Activated CD4-positive, alpha-beta T cell treated with anti-CD3 and anti-CD28 coated beads, Interleukin-2, amount 50 U/mL, for 4 hours (primary cell): ENCODE measurements around the gene DNAAF8.
A peak's percentile ranks its signal among the peaks of the same experiment; 100 is the strongest.

Experiments
- DNase-seq, 2 experiments: peaks; one replicate each; pipeline ENCODE4 v3.0.0-alpha.2; 2020

Gene DNAAF8

DNA sequence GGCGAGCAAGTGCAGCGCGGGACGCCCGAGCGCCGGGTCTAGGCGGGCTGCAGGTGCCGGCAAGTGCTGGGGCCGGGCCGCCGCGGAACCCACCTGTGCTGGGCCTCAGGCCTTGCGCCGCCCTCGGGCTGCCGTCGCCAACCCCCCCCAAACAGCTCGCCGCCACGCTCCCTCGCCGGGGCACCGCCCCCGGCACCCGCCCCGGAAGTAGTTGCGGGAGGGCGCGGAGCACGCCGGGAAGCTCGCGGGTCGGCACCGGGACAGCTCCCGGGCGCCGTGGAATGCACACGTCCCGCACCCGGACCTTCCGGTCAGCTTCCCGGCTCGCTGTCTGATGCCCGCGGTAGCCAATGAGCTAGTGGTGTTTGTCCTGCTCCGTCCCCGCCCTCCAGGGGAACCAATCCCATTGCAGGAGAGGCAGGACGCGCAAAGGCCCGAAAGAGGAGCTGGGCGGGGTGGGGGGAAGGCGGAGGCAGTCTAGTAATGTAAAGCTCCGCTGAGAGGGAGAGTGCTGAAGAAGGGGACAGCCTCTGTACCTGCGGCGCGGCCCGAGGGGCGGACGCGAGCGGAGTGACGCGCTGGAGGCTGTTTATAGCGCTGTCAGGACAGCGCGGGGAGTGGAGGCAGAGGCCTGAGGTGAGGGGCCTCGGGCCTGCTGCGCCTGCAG lies at the start of gene DNAAF8, which contains the start of gene ANKS3:
Gene DNAAF8 (plus strand): TSS at position 475 of the 667 bp plus-strand sequence. CDS start 1,978 bp downstream, outside the sequence.
Gene ANKS3 (minus strand): TSS at position 209 of the 667 bp plus-strand sequence. CDS start 4,122 bp downstream, outside the sequence.
- DNase-seq = peak; percentile 65

DNA sequence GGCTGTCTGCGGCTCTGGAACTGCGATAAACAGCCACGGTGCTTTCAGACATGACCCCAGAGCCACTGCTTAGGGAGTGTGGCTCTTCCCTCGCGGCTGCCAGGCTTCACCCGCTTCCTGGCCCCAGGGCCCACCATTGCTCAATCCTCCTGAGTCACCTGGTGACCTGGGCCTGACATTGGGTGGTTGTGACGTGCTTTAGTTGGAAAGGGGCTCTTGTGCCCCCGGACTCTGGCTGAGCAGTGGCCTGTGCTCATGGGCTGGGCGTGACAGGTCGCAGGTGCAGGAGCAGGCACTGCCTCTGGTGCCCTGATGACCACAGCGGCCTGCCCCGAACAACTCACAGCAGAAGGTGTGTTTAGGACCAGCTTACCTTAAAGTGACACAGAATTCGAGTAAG lies 49.6 kb upstream of the DNAAF8 start:
- DNase-seq = no peak

DNA sequence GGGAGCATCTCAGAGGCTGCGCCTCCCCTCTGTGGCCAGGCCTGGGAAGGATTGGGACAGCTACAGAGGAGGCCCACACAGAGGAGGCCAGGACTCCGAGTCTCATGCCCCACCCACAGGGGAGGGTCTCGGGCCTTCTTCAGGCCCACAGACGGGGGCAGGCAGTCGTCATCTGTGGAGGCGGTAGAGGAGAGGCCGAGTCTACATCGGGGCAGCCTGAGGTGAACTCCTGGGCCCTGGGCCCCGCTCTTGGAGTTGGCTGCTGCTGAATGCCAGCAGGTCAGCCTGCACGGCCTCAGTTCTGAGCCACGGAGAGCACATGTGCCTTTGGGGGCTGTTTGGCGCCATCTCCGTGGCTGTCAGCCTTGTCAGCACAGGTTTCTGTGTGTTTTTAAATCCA lies 49.0 kb upstream of the DNAAF8 start:
- no peak for DNase-seq

DNA sequence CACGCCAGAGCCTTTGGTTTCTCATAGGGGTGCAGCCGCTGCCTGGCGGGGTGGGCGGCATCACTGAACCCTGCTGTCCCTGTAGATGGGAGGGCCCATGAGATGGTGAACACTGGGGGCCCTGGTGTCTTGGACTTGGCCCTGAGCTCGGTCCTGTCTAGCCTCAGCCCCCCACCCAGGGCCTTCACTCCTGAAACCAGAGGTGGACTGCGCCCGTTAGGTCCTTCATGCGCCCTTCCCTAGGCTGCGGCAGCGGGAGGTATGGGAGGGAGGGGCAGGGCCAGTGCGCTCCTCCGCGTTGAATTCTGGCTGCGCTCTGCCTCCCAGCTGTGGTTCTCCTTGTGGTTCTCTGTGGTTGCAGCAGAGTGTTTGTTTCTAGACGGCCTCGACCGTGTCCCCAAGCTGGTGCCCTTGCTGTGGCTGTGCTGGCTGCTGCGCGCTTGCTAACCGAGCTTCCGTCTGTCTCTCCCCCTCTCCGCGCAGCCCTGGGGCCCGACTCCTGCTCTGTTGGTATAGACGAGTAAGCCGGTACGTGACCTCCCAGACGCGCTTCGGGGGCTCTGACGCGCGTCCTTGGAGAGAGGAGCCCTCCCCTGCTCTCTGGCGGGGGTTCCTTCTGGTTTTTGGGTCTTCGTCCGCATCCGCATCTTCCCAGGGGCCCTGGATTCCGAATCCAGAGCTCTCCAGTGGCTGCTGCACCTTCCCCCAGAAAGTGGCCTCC lies 48.4 kb upstream of the DNAAF8 start:
- DNase-seq = no peak

DNA sequence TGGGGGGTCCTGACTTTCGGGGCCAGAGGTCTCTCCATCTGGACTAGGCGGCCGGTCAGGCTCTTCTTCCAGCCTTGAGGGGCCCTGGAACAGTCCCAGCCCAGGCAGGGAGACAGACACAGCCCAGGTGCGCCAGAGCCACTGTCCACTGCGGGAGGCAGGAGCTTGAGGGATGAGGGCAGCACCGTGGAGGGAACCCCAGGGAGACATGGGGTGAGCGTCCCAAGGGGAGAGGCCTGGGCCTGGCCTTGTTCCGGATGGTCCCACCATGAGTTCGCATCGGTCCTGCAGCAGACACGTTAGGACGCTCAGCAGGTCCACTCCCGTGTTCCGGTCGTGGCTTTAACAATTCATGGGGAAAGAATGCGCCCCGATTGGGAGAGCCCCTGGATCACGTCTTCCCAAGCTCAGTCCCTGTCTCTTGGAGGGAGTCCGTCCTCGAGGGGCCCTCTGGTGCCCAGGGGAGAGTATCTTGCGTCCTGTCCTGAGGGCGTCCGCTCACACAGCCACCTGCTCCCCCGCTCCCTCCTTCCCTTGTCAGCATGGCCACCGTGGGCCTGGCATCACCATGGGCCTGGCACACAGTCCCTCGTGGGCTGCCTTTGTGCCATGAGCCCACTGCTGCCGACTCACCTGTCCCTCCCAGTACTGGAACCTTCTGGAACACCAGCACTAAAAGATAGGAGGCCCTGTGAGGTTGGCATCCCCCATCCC lies 47.7 kb upstream of the DNAAF8 start:
- no peak for DNase-seq

DNA sequence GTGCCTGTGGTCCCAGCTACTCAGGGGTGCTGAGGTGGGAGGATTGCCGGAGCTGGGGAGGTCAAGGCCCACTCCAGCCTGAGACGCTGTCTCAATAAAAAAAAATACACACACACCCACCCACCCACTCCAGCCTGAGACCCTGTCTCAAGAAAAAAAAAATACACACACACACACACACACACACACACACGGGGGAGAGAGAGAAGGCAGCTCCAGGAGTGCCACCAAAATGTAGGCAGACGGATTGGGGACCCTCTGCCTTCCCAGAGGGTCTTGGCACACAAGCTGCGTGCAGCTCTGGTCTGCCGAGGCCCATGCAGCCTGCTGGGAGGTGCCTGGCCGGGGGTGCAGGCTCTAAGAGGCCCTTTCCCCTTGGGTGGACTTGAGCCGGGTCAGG lies 46.9 kb upstream of the DNAAF8 start:
- no peak for DNase-seq

DNA sequence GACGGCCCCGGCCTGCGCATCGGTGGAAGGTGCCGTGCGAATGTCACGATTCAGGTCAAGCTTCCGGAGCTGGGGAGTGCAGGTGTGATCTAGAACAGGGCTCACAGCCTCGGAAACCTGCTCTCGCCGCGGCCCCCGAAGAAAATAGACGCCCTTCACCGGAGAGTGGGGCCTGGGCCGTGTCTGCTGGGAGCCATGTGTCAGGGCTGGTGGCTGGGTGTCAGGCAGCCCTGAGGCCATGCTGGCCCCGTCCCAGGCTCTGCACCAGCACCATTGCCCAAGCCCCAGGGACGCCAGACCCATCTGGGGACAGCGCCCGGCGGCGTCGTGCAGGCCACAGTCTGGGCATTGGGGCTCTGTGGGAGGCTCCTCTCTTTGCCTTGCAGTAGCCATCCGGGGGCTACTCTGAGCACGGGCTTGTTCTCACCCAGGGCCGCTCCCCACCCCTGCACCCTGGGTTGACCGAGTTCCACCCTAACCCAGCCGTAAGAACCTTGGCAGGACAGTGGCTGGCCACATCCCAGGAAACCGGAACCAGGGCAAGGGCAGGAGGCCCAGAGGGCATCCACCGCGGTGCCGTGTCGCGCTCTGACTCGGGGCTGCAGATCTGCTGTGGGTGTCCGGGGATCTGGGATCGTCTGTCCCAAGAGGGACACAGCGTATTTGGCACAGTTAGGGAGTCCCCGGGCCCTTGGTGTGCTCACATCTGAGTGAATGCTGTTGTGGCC lies 46.2 kb upstream of the DNAAF8 start:
- no peak for DNase-seq

DNA sequence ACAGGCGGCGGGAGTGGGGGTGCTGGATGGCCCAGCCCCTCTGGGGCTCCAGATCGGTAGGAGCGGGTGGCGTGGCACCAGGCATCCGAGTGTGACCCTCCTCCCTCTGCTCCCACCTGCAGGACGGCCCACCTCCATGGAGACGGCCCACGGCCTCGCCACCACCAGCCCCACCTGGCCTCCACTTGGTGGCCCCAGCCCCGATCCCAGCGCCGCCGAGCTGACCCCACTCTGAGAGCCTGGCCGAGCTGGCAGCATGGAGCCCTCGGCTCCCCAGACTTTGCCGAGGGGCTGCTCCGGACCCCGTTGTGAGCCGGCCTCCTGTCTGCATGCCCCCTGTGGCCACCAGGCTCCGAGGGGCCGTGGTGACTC lies 45.7 kb upstream of the DNAAF8 start:
- no peak for DNase-seq

DNA sequence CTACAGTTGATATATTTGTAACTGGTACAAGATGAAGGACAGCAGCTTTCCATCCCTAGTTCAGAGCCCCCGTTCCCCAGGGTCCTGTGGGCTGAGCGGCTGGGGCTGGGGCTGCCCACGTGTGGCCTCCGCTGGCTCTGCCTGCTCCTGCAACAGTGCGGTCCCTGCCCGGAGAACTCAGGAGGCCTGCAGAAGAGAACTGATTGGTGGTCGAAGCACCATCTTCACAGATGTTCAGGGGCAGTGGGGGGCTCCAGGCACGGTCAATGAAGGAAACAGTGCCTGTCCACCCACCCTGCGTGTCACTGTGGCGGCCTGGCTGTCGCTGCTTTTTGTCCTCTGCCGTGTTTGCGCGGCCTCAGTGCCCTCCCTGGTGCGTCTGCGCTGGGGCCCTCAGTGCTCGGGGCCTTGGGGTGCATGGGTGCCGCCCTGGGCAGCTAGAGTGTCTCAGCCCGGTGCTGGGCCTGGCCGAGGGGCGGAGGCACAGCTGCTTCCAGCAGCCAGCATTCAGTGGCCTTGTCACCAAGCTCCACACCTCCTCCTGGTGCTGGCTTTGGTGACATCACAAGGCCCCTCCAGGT lies 45.2 kb upstream of the DNAAF8 start:
- no peak for DNase-seq

DNA sequence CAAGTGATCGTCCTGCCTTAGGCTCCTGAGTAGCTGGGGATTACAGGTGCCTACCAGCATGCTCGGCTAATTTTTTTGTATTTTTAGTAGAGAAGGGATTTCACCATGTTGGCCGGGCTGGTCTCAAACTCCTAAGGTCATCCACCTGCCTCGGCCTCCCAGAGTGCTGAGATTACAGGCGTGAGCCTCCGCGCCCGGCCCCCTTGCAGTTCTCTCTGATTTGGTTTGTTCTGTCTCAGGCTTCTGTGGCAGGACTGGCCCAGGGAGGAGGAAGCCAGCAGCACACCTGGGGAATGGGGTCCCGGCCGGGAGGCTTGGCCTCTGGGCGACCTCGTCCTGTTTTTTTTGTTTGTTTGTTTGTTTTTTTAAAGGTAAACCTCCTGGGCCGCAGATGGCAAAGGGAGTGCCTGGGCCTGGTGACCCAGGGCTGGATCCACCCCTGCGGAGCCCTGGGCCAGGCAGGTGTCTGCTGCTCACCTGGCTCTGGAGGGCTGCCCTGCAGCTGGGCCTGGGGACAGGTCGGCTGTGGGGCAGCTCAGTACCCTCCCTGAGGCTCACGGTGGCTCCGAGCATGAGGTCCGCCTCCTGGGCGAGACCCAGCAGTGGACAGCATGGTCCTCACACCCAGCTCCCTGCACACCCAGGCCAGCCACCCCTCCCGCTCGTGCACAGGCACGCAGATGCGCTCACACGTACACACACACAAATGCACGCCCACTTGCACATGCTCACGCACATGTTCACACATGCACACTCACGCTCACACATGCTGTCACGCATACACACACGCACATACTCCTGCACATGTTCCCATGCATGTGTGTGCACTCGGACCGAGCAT lies 44.3 kb upstream of the DNAAF8 start:
- no peak for DNase-seq

DNA sequence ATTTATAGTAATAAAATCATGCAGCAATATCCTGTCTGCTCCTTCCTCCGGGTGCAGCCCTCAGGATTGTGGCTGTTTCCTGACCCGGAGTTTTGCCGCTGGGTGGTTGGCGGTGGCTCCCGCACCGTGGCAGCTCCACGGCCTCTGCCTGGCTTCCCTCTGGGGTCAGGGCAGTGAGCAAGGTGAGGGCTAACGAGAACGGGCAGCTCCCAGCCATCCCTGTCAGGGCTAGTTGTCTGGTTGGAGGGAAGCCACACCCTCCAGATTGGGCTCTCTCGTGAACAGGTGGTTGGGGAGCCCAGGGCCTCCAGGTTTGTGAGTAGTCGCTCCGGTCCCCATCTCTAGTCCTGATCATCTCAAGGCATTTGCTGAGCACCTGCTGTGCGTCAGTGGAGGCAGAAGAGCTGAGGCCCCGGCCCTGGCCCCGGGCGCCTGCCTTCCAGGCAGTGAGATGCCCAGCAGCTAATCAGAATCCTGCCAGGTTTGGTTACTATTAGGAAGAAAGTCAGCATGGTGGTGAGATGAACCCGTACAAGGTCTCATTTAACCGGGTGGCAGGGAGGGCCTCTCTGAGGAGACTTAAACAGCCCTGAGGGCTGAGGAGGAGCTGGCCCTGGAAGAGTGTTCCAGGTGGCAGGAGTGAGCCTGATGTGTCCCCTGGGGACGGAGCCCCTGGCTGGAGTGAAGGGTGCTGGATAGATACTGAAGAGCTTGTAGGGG lies 43.2 kb upstream of the DNAAF8 start:
- DNase-seq = no peak

DNA sequence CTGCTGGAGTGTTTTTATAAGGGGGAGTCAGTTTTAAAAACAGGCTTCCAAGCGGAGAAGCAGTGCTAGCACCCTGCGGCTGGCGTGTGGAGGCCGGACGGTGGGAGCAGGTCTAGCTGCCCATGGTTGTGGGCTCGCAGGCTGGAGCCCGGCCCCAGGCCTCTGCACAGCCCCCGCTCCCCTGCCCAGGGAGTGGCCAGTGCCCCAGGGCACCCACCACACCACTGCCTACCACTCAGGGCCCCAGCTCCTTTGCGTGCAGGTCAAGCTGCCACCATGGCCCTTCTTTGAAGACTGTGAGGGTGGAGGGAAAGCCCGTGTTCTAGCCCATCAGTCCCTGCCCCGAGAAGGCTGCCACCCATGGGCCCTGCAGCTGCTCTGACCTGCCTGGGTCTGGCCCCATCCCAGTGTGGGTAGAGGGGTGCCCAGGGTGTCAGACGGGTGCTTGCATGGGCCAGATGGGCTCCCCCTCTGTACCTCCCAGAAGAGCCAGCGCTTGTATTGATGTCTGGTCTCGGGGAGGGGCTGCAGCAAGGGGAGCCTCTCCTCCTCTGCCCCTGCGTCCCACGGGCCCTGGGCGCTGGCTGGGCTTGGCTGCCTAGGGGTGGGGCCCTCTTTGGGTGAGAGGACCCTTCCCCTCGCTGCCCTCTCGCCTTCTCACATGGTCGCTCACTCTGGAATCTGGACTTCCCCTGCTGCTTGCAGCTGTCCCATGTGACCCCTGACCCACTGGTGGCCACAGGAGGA lies 42.5 kb upstream of the DNAAF8 start:
- DNase-seq = no peak

DNA sequence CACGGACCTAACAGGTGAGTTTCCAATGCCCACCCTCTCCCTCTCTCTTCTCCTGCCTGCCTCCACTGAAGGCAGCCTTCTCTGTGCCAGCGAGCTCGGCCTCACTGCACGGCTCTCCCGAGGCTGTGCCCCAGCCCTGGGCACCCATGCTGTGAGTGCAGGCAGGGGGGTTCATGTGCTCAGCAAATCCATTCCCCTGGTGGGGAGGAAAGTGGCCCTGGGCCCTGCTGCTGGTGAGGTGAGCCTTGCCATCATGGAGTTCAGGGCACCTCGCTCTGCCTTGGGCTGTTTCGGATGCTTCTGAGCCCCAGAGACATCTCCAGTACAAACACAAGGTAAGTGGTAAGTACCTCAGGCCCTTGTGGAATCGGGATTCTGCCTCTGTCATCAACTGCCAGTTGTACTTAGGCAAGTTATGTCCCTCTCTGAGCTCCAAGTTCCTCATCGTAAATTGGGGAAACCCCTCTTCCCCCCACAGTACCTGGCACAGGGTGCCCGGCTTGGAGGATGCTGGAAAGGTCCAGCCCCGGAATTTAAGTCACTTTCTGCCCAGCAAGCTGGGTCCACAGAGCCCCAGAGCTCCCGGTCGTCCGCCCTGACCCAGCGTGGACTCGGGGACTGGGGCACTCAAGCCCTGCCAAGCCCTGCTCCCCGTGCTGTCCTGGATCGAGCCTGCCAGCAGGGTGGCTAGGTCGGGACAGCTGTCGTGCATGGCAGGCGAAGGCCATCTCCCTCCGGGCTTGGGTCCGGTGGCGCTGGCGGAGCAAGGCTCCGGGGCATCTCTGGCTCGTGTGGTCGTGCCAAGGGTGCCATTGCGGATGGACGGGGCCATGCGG lies 41.7 kb upstream of the DNAAF8 start:
- DNase-seq = no peak

DNA sequence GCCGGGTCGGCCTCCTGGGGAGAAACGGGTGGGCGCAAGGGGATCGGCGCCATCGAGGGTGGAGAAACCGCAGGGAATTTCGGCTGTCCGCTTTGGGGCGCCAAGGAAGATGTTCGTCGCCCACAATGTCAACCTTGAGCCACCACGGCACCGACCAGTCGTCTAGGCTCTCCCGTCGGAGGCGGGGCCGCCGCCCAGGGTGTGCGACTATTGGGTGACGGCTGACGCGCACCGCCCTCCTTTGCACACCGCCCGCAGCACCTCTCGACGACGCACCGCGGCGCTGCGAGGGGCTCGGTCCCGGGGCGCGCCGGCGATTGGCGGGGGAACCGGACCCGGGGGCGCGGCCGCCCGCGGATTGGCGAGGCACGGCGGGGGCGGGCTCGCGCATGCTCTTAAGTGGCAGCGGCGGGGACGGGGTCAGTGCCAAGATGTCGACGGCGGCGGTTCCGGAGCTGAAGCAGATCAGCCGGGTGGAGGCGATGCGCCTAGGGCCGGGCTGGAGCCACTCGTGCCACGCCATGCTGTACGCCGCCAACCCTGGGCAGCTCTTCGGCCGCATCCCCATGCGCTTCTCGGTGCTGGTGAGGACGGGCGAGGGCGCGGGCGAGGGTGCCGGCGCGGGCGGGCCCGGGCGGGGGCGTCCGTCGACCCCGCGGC lies 40.9 kb upstream of the DNAAF8 start, which contains the start of gene NUDT16L1:
Gene NUDT16L1 (plus strand): TSS at position 267 of the 660 bp plus-strand sequence. CDS start 165 bp downstream, at position 432.
- DNase-seq = peak; percentile 94 to 95

DNA sequence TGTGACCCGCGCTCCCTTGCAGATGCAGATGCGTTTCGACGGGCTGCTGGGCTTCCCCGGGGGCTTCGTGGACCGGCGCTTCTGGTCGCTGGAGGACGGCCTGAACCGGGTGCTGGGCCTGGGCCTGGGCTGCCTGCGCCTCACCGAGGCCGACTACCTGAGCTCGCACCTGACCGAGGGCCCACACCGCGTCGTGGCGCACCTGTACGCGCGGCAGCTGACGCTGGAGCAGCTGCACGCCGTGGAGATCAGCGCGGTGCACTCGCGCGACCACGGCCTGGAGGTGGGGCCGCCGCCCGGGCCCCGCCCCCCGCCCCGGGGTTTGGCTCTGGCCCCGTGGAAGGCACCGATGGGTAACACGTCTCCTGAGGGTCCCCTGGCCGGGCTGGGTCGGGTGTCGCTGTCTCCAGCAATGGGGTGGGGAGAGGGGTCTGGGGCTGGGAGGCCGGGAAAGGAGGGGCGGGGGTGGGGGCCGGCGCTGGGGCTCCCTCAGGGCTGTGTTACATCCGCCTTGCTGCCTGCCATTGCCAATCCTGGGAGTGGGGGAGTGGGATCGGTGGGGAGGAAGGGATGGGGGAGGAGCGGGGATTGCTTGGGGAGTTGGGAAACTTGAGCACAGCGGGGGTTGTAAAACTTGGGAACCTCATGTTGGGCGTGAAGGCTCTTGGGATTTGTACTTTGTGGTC lies 40.2 kb upstream of the DNAAF8 start:
- peak; percentile 29 to 39 for DNase-seq

DNA sequence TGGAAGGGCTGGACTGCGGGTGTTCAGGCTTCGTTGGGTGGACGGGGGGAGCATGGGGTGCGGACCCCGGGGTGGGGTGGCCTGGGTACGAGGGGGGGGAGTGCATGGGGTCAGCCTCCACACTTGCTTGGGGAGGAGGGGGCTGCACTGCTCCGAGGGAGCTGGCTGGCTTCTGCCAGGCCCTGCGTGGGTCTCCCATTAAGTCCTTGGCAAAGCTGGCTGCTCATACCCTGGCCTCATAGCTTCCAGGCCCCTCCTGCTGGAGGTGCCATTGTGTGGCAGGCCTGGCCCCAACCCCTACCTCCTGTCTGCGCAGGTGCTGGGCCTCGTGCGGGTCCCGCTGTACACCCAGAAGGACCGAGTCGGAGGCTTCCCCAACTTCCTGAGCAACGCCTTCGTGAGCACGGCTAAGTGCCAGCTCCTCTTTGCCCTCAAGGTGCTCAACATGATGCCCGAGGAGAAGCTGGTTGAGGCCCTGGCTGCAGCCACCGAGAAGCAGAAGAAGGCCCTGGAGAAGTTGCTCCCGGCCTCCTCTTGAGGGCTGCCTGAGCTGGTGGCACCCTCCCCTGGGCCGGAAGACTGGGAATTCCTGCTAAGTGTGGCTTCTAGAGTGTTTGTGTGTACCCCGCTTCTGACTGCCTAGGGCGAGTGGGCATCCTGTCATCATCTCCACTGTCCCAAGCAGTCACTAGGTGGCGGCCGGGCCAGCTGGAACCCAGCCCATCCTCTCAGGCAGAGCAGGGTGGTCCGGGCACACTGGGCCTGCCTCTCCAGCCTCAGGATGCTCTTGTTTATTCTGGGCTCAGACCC lies 39.5 kb upstream of the DNAAF8 start:
- DNase-seq = no peak
